Breast epithelium (tissue), 3 donors: Measurements from ENCODE around the gene GFOD1.

Experiments used
- POLR2A ChIP-seq: fragments of 450-650 bp; IDR thresholded peaks from one replicate; pipeline ENCODE4 v1.6.1; 2016; ENCODE audit warnings: antibody characterized with exemption, mild to moderate bottlenecking, moderate library complexity
- TF ChIP-seq, protein P1 (sequence below), 3 donors: fragments of 450-650 bp; IDR thresholded peaks; one replicate each; pipeline ENCODE4 v1.5.1; 2016 to 2017; ENCODE audit warnings: antibody characterized with exemption in 3 of 3, mild to moderate bottlenecking in 3 of 3, moderate library complexity in 3 of 3

- TF ChIP-seq, protein P1, sequence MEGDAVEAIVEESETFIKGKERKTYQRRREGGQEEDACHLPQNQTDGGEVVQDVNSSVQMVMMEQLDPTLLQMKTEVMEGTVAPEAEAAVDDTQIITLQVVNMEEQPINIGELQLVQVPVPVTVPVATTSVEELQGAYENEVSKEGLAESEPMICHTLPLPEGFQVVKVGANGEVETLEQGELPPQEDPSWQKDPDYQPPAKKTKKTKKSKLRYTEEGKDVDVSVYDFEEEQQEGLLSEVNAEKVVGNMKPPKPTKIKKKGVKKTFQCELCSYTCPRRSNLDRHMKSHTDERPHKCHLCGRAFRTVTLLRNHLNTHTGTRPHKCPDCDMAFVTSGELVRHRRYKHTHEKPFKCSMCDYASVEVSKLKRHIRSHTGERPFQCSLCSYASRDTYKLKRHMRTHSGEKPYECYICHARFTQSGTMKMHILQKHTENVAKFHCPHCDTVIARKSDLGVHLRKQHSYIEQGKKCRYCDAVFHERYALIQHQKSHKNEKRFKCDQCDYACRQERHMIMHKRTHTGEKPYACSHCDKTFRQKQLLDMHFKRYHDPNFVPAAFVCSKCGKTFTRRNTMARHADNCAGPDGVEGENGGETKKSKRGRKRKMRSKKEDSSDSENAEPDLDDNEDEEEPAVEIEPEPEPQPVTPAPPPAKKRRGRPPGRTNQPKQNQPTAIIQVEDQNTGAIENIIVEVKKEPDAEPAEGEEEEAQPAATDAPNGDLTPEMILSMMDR (IDR thresholded peaks at IDR 0.05): no peak
- no peak for TF ChIP-seq POLR2A
These were observed 59.4 kb downstream of the GFOD1 start for GRCh38 chr6:13427801-13428582.
